ENCODE data around the gene PLXNB3. TPM values are rescaled to one million over a fixed set of nuclear protein-coding genes. Genes with fewer than 3 reads are reported as not detected.
A peak's percentile ranks its signal among the peaks of the same experiment; 100 is the strongest.

Gene PLXNB3
- total RNA-seq, 1 experiment from 2014 or later: 0.16 TPM

- H3K27ac Mint-ChIP-seq (ENCODE audit: unreplicated experiment): no peak overlapping the region
- no peaks in the 10 kb centered on the region for H3K9me3 Mint-ChIP-seq (ENCODE audit: unreplicated experiment)
- intact Hi-C loops (cut with micrococcal nuclease; ENCODE audit: unreplicated experiment): loop anchor here (5.0 to 10.0 kb wide), 3 partner anchors 70 to 580 kb away; partner anchors contain the start of genes ABCD1, ARHGAP4, BCAP31 and FLNA
- H3K9me3 ChIP-seq: no peaks in the 10 kb centered on the region
- H3K36me3 ChIP-seq (ENCODE audit: control insufficient read depth, insufficient read depth, low read length): no peaks in the 10 kb centered on the region
- H3K27me3 ChIP-seq (replicated peaks; ENCODE audit: control insufficient read depth, insufficient read depth, low read length): no peaks in the 10 kb centered on the region
- no peak for DNase-seq
- no peak for TF ChIP-seq CTCF (IDR thresholded peaks at IDR 0.05; ENCODE audit: insufficient read depth in 1 of 2, low read depth in 1 of 2, low read length in 1 of 2, severe bottlenecking in 1 of 2, unreplicated experiment in 1 of 2)
- no peak overlapping the region for H3K4me3 ChIP-seq (ENCODE audit: low read depth, low read length)
- H3K4me3 Mint-ChIP-seq (ENCODE audit: unreplicated experiment): peak overlapping the region; percentile 90
- peaks cover 11% of the 10 kb centered on the region for H3K36me3 Mint-ChIP-seq (ENCODE audit: insufficient read depth, unreplicated experiment)
- ChIA-PET CTCF (no interaction called here), POLR2A (no interaction called here)
- H3K27me3 Mint-ChIP-seq (ENCODE audit: insufficient read depth, unreplicated experiment): no peaks in the 10 kb centered on the region
- no TSS peak for BruUV-seq (replicated peaks)
- H3K4me1 ChIP-seq: 0 out of 2 replicates have a peak, but pooled peaks cover 4% of the 10 kb centered on the region
- no peaks in the 10 kb centered on the region for H3K4me1 Mint-ChIP-seq (ENCODE audit: low read depth, unreplicated experiment)
These were observed 28.3 kb downstream of the PLXNB3 start for GRCh38 chrX:153792368-153792767.

GRCh38 chrX:153793291-153793690, 29.2 kb downstream of the PLXNB3 start:
- H3K9me3 Mint-ChIP-seq (ENCODE audit: unreplicated experiment): no peaks in the 10 kb centered on the region
- peak overlapping the region; percentile 90 for H3K4me3 Mint-ChIP-seq (ENCODE audit: unreplicated experiment)
- no TSS peak for BruUV-seq (replicated peaks)
- no peaks in the 10 kb centered on the region for H3K27me3 Mint-ChIP-seq (ENCODE audit: insufficient read depth, unreplicated experiment)
- no peak for TF ChIP-seq CTCF (IDR thresholded peaks at IDR 0.05; ENCODE audit: insufficient read depth in 1 of 2, low read depth in 1 of 2, low read length in 1 of 2, severe bottlenecking in 1 of 2, unreplicated experiment in 1 of 2)
- H3K27ac Mint-ChIP-seq (ENCODE audit: unreplicated experiment): peak overlapping the region; percentile 89
- Histone ChIP-seq H3K4me1 (0 out of 2 replicates have a peak, but pooled peaks cover 4% of the 10 kb centered on the region), H3K36me3 (ENCODE audit: control insufficient read depth, insufficient read depth, low read length) (no peaks in the 10 kb centered on the region), H3K4me3 (ENCODE audit: low read depth, low read length) (peak overlapping the region; percentile 52), H3K9me3 (no peaks in the 10 kb centered on the region), H3K27me3 (replicated peaks; ENCODE audit: control insufficient read depth, insufficient read depth, low read length) (no peaks in the 10 kb centered on the region)
- intact Hi-C loops (cut with micrococcal nuclease; ENCODE audit: unreplicated experiment): loop anchor here (5.0 to 10.0 kb wide), 3 partner anchors 71 to 579 kb away; partner anchors contain the start of genes ABCD1, ARHGAP4, BCAP31 and FLNA
- ChIA-PET CTCF (interaction anchor here (1.4 kb wide), 1 partner anchor 154 kb away, joined by 4 read pairs; no protein-coding TSS in a partner anchor), POLR2A (interaction anchor here (0.6 kb wide), 1 partner anchor 117 kb away, joined by 3 read pairs; no protein-coding TSS in a partner anchor)
- peaks cover 11% of the 10 kb centered on the region for H3K36me3 Mint-ChIP-seq (ENCODE audit: insufficient read depth, unreplicated experiment)
- DNase-seq: no peak
- H3K4me1 Mint-ChIP-seq (ENCODE audit: low read depth, unreplicated experiment): no peaks in the 10 kb centered on the region

DNA sequence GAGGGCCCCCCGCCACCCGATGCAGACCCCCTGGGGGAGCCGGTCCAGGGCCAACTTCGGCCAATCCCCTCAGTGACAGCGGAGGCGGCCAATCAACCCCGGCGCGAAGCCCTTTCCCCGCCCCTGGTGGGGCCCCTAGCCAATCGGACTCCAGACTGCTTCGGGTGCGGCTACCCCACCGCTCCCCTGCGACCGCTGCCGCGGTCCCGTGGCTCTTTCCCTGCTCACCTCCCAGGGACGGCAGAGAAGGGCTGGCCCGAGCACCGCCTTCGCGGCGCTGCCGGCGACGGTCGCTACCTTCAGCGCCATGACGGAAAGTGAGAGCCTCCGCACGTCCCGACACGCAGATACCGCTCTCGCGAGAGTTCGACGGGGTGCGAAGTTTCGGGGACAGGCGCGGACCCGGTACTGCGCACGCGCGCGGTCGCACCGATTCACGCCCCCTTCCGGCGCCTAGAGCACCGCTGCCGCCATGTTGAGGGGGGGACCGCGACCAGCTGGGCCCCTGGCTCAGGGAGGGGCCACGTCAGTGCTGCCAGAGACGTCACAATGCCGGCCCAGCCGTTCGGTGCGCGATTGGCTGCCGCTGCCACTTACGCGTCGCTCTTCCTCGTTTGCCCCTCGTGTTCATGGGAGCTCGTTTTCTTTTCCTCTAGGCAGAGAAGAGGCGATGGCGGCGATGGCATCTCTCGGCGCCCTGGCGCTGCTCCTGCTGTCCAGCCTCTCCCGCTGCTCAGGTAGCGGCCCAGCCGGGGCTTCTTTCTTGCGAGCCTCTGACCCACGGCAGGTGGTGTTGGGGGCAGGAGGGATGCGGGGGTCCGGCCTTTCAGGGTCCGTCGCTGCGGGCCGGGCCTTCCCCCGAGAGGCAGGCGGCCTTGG, 30.2 kb downstream of the PLXNB3 start, which contains the start of the genes IDH3G and SSR4:
IDH3G (minus strand) TSS at position 358 of the 879 bp plus-strand sequence; CDS start at position 309, 49 bp downstream.
SSR4 (plus strand) TSS at position 651 of the 879 bp plus-strand sequence; CDS start at position 671, 20 bp downstream.
- BruUV-seq (replicated peaks): no TSS peak

More for the DNA sequence above, 30.2 kb downstream of the PLXNB3 start, which contains the start of the genes IDH3G and SSR4:
- DNase-seq: peak; percentile 92
- ChIA-PET CTCF (interaction anchor here (0.8 to 1.4 kb wide), 2 partner anchors 25 to 153 kb away, joined by 3 to 4 read pairs; no protein-coding TSS in a partner anchor), POLR2A (interaction anchor here (0.9 kb wide), 4 partner anchors 25 to 577 kb away, joined by 3 to 10 read pairs (median 6); no protein-coding TSS in a partner anchor)
- no peaks in the 10 kb centered on the region for H3K4me1 Mint-ChIP-seq (ENCODE audit: low read depth, unreplicated experiment)
- no peaks in the 10 kb centered on the region for H3K27me3 Mint-ChIP-seq (ENCODE audit: insufficient read depth, unreplicated experiment)
- H3K27ac Mint-ChIP-seq (ENCODE audit: unreplicated experiment): peak within 1 kb of the TSS; percentile 89
- H3K4me3 Mint-ChIP-seq (ENCODE audit: unreplicated experiment): peak within 1 kb of the TSS; percentile 90
- no peaks in the 10 kb centered on the region for H3K9me3 Mint-ChIP-seq (ENCODE audit: unreplicated experiment)
- Histone ChIP-seq H3K4me1 (0 out of 2 replicates have a peak, but pooled peaks cover 4% of the 10 kb centered on the region), H3K27me3 (replicated peaks; ENCODE audit: control insufficient read depth, insufficient read depth, low read length) (no peaks in the 10 kb centered on the region), H3K36me3 (ENCODE audit: control insufficient read depth, insufficient read depth, low read length) (no peaks in the 10 kb centered on the region), H3K4me3 (ENCODE audit: low read depth, low read length) (peak within 1 kb of the TSS; percentile 52), H3K9me3 (no peaks in the 10 kb centered on the region)
- TF ChIP-seq CTCF (IDR thresholded peaks at IDR 0.05; ENCODE audit: insufficient read depth in 1 of 2, low read depth in 1 of 2, low read length in 1 of 2, severe bottlenecking in 1 of 2, unreplicated experiment in 1 of 2): no peak
- peaks cover 11% of the 10 kb centered on the region for H3K36me3 Mint-ChIP-seq (ENCODE audit: insufficient read depth, unreplicated experiment)
- intact Hi-C loops (cut with micrococcal nuclease; ENCODE audit: unreplicated experiment): loop anchor here (5.0 to 10.0 kb wide), 3 partner anchors 72 to 578 kb away; partner anchors contain the start of genes ABCD1, ARHGAP4, BCAP31 and FLNA
